ACHN (cell line): Measurements from ENCODE around the gene GABPB2.

Experiments
- DNase-seq: peaks from one replicate; pipeline ENCODE4 v3.0.0-alpha.2; 2015
- in situ Hi-C: cut with HindIII; loops from 2 replicates; pipeline ENCODE4 v1.10.0; 2017; ENCODE audit warnings: low sequenced_read_pairs, low pct_ligation_motif_present, low pct_unique_long_range_greater_than_20kb

The GABPB2 gene

GRCh38 chr1:151070474-151071276 lies at the start of gene GABPB2:
Gene GABPB2 (plus strand): TSS chr1:151070761. CDS start chr1:151088190, 17,429 bp downstream.
- peak; percentile 96 for DNase-seq
- in situ Hi-C loops, result no loop called here

DNA sequence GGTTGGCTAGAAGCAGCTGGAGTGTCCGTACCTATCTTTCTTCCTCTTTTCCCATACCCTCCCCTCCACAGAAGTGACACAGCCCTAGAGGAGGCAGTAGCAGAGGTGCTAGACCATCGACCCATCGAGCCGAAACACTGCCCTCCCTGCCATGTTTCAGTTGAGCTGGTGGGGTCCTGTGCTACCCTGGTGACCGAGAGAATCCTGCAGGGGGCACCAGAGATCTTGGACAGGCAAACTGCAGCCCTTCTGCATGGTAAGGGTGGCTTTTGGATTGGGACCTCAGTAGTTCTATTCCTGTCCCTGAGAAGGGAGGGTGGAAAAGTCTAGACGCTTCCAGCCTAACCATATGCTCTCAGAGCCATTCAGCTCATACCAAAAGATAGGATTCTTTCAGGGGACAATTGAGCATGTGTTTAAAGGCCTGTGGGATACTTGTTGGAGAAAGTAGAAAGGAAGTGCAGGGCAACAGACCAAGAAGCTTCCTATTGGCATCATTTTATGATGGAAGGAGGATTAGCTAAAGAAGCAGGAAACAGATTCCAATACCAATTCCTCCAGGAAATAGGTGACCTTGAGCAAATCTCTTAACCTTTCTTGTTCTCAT lies 45.9 kb upstream of the GABPB2 start:
- in situ Hi-C loops, result no loop called here
- DNase-seq, result peak; percentile 77

GRCh38 chr1:151026460-151026859 lies 44.1 kb upstream of the GABPB2 start:
- in situ Hi-C loops, result no loop called here
- no peak for DNase-seq

- in situ Hi-C loops, result no loop called here
- no peak for DNase-seq
These were observed 38.4 kb upstream of the GABPB2 start for GRCh38 chr1:151032164-151032563.

DNA sequence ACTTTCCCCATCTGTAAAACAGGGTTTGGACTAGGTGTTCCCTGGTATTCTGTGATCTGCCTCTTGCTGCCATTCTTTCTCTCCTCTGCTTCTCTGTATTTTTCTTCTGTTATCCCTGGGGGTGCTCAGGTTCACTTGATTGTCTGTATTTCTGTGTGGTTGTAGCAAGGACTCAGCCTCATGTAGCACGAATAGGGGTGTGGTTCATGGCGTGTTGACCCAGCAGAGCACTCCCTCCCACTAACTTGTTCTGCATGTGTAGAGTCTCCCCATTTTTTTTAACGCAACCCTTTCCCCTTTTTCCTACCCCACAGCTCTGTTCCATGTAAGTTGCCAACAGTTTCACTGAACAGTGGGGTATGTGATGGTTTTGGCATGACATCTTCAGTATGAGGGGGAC lies 35.4 kb upstream of the GABPB2 start:
- no peak for DNase-seq
- in situ Hi-C loops, result no loop called here

- DNase-seq, result no peak
- in situ Hi-C loops, result no loop called here
These were observed 34.2 kb upstream of the GABPB2 start, which contains the start of gene BNIPL for GRCh38 chr1:151036356-151036755. Gene BNIPL (plus strand): TSS chr1:151036586. CDS start chr1:151036726, 140 bp downstream.

DNA sequence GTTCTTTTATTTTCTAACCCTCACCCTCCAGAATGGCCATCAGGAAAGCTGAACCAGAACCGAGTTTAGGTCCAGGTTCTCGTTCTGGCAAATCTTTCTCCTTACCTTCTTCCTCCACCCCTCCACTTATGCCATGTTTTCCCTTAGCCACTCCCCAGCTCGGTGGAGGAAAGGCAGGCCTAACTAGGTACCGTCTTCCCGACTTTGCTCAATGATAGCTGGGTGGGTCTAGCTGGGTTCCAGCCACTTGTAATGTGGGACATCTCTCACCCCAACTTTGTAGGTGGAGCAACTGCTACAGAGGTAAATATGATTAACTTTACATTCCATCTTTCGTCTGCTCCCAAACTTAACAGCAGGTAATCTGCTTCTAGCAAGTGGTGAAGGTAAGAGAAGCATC lies 33.5 kb upstream of the GABPB2 start:
- in situ Hi-C loops, result no loop called here
- no peak for DNase-seq

GRCh38 chr1:151039521-151039920 lies 31.0 kb upstream of the GABPB2 start:
- in situ Hi-C loops, result no loop called here

DNA sequence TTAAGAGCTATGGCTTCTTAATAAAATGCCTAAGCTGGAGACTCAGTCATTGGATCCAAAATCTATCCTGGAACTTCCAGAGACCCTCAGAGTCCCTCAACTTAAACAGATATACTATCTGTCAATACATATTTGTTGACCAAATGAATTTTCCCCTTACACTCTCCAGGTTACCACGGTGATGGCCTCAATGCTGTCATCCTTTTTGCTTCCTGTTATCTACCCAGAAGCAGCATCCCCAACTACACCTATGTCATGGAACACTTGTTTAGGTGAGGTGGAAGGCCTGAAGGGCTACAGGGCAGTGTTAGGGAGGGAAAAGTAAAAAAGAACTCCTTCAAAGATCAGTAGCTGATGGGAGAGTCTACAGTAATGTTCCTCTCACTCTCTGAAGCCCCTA lies 27.4 kb upstream of the GABPB2 start:
- DNase-seq, result no peak
- in situ Hi-C loops, result no loop called here

More at GRCh38 chr1:151039521-151039920, 31.0 kb upstream of the GABPB2 start:
- DNase-seq, result no peak

GRCh38 chr1:151047591-151047924 lies 23.0 kb upstream of the GABPB2 start, which contains the start of gene C1orf56:
Gene C1orf56 (plus strand): TSS chr1:151047751. CDS start chr1:151047848, 97 bp downstream.
- DNase-seq, result peak; percentile 84
- in situ Hi-C loops, result no loop called here

GRCh38 chr1:151047925-151048644 lies 22.5 kb upstream of the GABPB2 start:
- peak; percentile 82 for DNase-seq
- in situ Hi-C loops, result no loop called here

GRCh38 chr1:151048645-151049032 lies 21.9 kb upstream of the GABPB2 start:
- in situ Hi-C loops, result no loop called here
- no peak for DNase-seq

DNA sequence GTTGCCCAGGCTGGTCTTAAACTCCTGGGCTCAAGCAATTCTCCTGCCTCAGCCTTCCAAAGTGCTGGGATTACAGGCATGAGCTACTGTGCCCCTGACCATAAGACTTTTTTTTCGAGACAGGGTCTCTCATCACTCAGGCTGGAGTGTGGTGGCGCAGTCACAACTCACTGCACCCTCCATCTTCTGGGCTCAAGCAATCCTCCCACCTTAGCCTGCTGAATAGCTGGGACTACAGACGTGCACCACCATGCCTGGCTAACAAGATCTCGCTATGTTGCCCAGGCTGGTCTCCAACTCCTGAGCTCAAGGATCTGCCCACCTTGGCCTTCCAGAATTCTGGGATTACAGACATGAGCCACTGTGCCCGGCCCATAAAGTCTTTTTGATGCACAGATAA lies 21.1 kb upstream of the GABPB2 start:
- no peak for DNase-seq
- in situ Hi-C loops, result no loop called here

GRCh38 chr1:151050051-151050688 lies 20.4 kb upstream of the GABPB2 start:
- no peak for DNase-seq
- in situ Hi-C loops, result no loop called here

- in situ Hi-C loops, result no loop called here
- DNase-seq, result no peak
These were observed 19.1 kb upstream of the GABPB2 start for GRCh38 chr1:151051356-151052009.

DNA sequence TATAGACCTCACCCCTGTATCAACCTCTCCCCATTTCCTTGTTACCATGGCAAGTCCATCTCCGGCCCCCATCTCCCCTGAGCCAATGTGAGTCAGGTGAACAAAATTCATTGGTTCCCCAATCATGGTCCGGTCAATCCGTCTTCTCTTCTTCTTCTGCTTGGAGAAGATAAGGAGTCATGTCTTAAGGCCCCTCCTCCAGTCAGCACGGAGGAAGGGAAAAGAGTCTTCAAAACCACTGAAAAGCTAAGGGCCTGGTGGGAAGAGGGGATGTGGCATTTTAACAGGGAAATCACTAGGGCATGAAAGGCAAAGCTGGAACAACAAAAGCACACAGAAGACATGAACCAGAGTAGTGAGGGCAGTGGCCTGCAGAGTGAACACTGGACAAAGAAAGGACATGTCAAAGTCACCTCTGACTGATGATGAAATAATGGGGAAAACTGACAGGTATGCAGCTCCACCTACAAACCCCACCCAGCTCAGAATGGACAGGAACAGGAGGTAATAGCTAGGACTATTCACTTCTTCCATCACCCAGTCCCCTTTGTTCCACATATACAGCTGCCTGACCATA lies 15.5 kb upstream of the GABPB2 start:
- in situ Hi-C loops, result no loop called here
- DNase-seq, result no peak

DNA sequence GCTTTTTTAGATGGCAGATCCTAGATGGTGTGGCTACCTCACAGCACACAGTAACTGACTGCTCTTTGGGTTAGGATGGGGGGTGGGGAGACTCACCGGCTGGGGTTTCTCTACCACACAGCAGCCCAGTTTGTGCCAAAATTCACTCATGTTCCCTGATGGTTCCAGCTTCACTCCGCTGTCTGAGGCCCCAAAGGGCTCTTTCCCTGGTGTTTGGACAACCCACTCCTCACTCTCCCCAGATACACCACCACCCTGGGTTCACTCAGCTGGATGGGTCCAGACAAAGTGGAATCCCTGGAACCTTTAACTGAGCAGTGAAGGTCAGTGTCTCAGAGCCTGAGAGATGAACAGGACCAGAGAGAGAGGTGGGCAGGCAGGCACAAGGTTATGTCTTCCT lies 15.0 kb upstream of the GABPB2 start:
- DNase-seq, result no peak
- in situ Hi-C loops, result no loop called here

DNA sequence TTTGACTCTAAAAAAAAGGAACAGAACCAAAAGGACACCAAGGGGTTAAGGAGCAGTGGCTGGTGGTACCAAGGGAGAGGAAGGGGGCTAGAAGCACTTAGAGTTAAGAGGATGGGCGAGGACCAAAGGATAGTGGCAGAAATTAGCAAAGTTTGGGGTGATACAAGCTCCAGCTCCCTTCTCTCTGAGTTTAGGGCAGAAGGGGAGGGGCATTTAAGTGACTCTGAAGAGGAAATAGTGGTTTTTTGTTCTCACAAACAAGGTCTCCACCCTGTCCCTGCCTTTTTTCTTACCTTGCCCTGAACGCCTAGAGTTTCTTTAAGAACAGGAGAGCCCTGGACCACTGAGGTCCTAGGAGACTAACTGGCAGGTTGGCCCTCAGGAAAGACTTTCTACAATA lies 14.4 kb upstream of the GABPB2 start:
- in situ Hi-C loops, result no loop called here
- DNase-seq, result no peak
